Muscle of back (tissue), 11 donors: Measurements from ENCODE around the gene SH2D7. TPM values are rescaled to one million over a fixed set of nuclear protein-coding genes. Genes with fewer than 3 reads are reported as not detected.
A peak's percentile ranks its signal among the peaks of the same experiment; 100 is the strongest.

Experiments used
- DNase-seq, 3 donors: peaks; one replicate each; pipeline versions ENCODE4 v3.0.0 to v3.0.0-alpha.2; 2013
- polyA plus RNA-seq, 10 donors: library from polyadenylated mRNA; unstranded; fragments of 120-200 nt; gene quantifications; one replicate each; pipeline ENCODE4 v1.2.1, GENCODE V29; 2013; ENCODE audit not compliant: insufficient read length in 10 of 10

The SH2D7 gene
- polyA plus RNA-seq, 10 donors, result 0.07 to 0.21 (median 0.14) TPM

- DNase-seq, result no peak
Measured at GRCh38 chr15:78060232-78060631, 32.1 kb upstream of the SH2D7 start.

DNA sequence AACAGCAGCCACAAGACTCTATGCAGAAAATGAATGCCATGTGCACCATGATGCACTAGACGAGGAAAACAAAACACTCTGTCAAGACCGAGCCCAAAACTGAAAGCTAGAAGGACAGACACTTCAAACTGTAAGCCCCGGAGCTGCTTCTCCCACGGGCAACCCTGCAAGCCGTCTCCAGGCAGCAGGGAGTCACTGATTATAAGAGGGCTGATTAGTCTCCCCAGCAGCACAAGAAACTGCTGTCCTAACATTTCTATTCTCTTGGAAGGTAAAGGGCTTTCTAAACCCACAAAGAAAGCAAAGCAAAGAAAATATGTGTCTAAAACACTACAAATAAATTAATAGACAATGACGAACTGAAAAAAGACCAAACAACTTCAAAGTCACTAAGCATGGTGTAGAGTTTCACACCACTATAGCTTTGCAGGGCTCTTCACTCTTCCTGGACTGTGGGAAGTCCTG lies 30.4 kb upstream of the SH2D7 start:
- peak in 1 of 3 donors; percentile 53 for DNase-seq

GRCh38 chr15:78063217-78063616 lies 29.1 kb upstream of the SH2D7 start:
- no peak for DNase-seq

GRCh38 chr15:78063970-78064385 lies 28.4 kb upstream of the SH2D7 start:
- peak in 1 of 3 donors; percentile 63 for DNase-seq

- DNase-seq, result peak; percentile 71 to 86 (median 75)
Measured at GRCh38 chr15:78064544-78064943, 27.8 kb upstream of the SH2D7 start.

DNA sequence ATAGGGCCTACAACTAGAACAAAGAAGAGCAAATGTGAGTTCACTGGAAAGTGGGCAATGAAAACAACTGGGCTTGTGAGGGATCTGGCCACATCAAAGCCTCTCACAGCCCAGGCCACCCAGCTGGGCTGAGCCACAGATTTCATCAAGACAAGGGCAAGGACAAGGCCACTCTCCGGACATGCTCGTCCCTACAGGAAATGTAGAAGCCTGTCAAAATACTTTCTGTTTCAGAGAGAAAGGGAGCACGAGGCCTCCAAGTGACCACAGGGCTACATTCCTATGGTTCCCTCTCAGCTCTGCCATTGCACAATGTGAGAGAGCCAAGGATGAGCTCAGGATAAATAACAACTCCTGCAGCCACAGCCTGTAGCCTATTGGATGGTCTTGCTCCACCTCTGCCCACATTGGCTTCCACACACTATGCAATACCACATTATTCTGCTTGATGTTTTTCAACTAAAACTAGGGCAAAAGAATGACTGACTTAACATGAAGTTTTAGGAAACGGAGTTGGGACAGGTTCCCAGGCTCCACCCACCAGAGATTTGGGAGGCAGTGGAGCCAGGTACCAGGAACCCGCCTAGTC lies 27.0 kb upstream of the SH2D7 start:
- DNase-seq, result peak in 2 of 3 donors; percentile 69 to 90

- peak in 1 of 3 donors; percentile 36 for DNase-seq
Measured at GRCh38 chr15:78065973-78066946, 26.1 kb upstream of the SH2D7 start.

GRCh38 chr15:78067328-78068228 lies 24.8 kb upstream of the SH2D7 start:
- DNase-seq, result peak in 2 of 3 donors; percentile 66 to 80

DNA sequence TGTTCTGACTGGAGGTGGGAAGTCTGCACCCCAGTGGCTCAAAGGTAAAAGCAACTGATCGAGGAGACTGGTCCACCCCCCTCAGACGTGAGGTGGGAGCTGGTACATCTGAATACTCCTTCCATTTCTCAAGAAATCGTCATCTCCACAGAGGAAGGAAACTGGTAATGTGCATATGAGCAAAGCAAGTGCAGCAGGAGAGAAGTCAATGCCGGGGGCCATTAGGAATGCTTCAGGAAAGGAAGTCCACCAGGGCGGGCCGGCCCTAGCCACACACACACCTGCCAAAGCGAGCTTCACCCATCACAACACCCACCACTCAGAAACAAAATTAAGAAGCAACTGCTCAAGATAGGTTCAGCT lies 23.3 kb upstream of the SH2D7 start:
- DNase-seq, result no peak

DNA sequence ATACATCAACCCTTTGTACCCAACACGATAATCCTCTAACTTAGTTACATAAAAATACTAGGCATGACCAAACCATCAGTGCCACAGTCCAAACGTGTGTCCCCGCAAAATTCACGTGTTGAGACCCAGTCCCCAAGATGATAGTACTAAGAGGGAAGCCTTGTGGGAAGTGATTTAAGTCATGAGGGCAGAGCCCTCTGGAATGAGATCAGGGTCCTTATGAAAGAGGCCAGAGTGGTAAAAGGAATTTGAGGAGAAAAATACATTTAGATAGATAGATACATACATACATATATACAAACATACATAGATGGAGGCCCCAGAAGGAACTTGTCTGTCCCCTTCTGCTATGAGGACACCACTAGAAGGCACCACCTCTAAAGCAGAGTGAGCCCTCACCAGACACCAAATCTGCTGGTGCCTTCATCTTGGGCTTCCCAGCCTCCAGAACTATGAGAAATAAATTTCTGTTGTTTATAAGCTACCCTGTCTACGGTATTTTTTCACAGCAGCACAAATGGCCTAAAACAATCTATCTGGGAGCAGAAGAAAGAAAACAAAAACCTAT lies 22.8 kb upstream of the SH2D7 start:
- DNase-seq, result no peak

- no peak for DNase-seq
Measured at GRCh38 chr15:78070049-78070700, 22.2 kb upstream of the SH2D7 start.

- no peak for DNase-seq
Measured at GRCh38 chr15:78071383-78071782, 21.0 kb upstream of the SH2D7 start.

DNA sequence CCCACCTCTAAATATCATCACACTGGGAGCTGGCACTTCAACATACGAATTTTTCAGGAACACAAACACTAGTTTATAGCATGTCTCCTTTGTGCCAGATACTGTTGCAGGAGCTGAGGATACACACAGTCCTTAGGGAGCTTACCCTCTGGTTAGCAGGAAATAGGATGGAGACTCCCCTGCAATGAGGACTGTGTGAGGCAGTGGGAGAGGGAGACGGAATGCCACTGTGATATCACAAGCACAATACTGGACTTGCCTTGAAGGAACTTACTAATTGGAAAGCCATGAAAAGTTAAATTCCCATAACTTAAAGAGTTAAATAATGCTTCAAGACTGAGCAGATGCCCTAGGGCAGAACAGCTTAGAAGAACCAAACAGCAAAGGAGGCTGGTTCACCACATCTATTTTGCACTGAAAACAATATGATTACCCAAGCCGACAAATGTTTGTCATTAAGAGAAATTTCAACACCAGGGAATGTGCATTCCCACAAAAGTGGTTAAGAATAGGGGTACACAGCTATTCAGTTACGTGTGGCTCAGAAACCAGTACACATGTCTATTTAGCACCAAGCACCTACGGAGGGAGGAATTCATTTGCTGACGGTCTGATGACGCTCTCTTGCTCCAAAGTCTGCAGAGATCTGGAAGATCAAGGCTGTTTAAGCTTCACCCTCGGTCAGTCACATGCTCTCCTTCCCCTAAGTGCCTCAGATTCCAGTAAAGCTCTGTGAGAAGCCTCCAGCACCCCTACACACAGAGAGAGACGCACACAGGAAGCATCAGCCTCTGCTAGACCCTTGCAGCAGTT lies 20.1 kb upstream of the SH2D7 start:
- DNase-seq, result peak in 1 of 3 donors; percentile 77

DNA sequence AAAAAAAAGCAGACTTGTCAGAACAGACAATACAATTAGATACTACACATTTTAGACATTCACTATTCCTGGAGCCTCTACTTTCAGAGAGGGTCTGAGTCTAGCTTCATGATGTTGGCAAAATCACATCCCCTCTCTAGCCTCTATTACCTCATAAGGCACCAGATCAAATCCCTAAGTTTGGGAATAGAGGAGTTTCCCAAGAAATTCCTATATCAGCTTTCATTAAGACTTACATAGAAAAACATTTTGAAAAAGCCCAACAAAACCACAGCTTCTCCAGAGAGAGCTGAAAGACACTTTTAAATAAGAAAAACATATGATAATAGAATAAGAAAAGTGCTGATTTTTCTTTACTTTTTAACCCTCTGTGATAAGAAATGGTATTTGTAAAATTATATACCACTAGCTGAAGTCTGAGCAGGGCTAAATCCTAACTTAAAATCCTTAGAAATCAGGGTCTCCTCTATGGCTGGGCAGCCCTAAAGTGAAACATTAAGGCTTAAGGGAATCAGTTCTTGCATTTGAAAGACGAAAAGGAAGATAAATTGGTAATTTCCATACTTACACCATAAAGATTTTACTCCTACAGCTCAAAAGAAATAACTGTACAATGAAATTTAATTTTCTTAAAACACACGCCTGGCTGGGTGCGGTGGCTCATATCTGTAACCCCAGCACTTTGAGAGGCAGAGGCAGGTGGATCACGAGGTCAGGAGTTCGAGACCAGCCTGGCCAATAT lies 19.1 kb upstream of the SH2D7 start:
- peak in 1 of 3 donors; percentile 70 for DNase-seq

DNA sequence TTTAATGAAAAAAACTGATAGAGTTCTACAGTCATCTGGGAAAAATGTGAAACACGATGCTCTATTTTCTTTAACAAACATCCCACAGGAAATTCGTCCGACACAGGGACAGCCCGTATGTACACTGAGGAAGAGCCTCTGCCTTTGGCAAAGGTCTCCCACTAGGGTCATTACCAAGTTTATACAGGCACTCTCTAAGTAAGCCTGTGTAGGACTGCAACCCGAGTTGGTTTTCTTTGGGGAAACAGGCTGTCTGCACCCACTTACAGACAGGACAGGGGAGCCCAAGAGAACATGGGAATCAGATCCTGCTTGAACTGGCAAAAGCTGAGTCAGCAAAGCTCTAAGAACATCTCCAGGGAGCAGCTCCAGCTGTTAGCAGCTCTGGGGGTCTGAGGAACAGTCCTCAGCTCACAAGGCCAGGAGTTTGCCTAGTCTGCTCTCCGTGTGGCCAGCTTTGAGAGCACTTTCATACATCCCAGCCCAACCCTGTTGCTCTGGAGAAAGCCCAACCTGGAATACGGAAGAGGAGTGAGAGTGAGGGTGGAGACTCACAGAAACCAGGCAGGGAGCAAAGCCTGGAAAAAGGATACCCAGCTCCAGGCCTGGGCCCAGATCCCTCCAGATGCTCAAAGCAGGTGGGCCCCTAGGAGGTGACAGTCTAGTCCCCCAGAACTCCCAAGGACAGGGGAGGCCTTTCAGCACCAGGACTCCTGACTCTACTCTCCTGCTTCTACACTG lies 16.7 kb upstream of the SH2D7 start:
- DNase-seq, result peak; percentile 73 to 90 (median 87)

GRCh38 chr15:78076231-78077052 lies 15.9 kb upstream of the SH2D7 start:
- DNase-seq, result no peak

- peak in 2 of 3 donors; percentile 72 to 83 for DNase-seq
Measured at GRCh38 chr15:78077053-78077870, 15.1 kb upstream of the SH2D7 start, which contains the start of gene TBC1D2B. Gene TBC1D2B, minus strand, starts transcription at chr15:78077711. Its CDS starts 59 bp downstream, at chr15:78077652.
